B cell (primary cell): ENCODE data around the gene RNF152. TPM values are rescaled to one million over a fixed set of nuclear protein-coding genes. Genes with fewer than 3 reads are reported as not detected.

ENCODE experiments used
- ATAC-seq: fragments of 200-7000 bp; cut with Tn5 transposase; one replicate; pipeline ENCODE4 v1.10.0; 2021; ENCODE audit warnings: low read depth, mild to moderate bottlenecking, moderate number of reproducible peaks, moderate library complexity
- CTCF ChIA-PET: fragments of 350-600 bp; sonication (Branson Sonifier 250); formaldehyde crosslinking; loops from one replicate; lab custom pipeline; 2021; ENCODE audit warnings: antibody characterized with exemption, inconsistent platforms; lab: Charles Lee
- POLR2A ChIA-PET: fragments of 350-600 bp; sonication (Branson Sonifier 250); formaldehyde crosslinking; loops from one replicate; lab custom pipeline; 2021; ENCODE audit warnings: antibody characterized with exemption; lab: Charles Lee
- DNase-seq: peaks from one replicate; pipeline ENCODE4 v3.0.0; 2013
- H2AFZ ChIP-seq: 2 replicates; pipeline ENCODE4 v1.6.1; 2012; ENCODE audit warnings: mild to moderate bottlenecking, low read depth, low read length; ENCODE audit not compliant: insufficient read depth, poor library complexity, severe bottlenecking
- H3K27ac ChIP-seq, 2 donors: 1 replicate in 1 of 2; 2 replicates in 1 of 2; pipeline ENCODE4 v1.5.1; 2012 to 2013; ENCODE audit warnings: low read length in 2 of 2, mild to moderate bottlenecking in 2 of 2, moderate library complexity in 1 of 2
- H3K27me3 ChIP-seq, 4 experiments: fragments of 200-600 bp in 1 of 4; sonication (generic) in 1 of 4; replicated peaks in 1 of 4; 1 replicate in 2 of 4; 2 replicates in 2 of 4; pipeline versions ENCODE4 v1.6.1 to v1.7.0; 2013 to 2016; ENCODE audit warnings: low read length in 3 of 4, mild to moderate bottlenecking in 2 of 4, mixed read lengths in 1 of 4, moderate library complexity in 1 of 4; ENCODE audit not compliant: insufficient read depth in 4 of 4, control insufficient read depth in 3 of 4; ENCODE audit errors: control extremely low read depth in 1 of 4
- H3K36me3 ChIP-seq, 2 experiments: replicated peaks in 1 of 2; 1 replicate in 1 of 2; 2 replicates in 1 of 2; pipeline versions ENCODE4 v1.6.1 to v1.7.1; 2013; ENCODE audit warnings: low read length in 1 of 2; ENCODE audit not compliant: insufficient read depth in 2 of 2, control insufficient read depth in 1 of 2; ENCODE audit errors: control extremely low read depth in 1 of 2, extremely low read depth in 1 of 2
- H3K4me1 ChIP-seq, 2 donors: fragments of 200-600 bp in 1 of 2; sonication (generic) in 1 of 2; 1 replicate in 1 of 2; 2 replicates in 1 of 2; pipeline versions ENCODE4 v1.5.1 to v1.6.1; 2013 to 2017; ENCODE audit warnings: low read length in 2 of 2; ENCODE audit not compliant: control insufficient read depth in 2 of 2, insufficient read depth in 2 of 2
- H3K4me2 ChIP-seq: replicated peaks from 2 replicates; pipeline ENCODE3; 2012; ENCODE audit warnings: mild to moderate bottlenecking, low read depth, low read length; ENCODE audit not compliant: poor library complexity, severe bottlenecking
- H3K4me3 ChIP-seq, 5 experiments: fragments of 200-600 bp in 1 of 5; sonication (generic) in 1 of 5; 1 replicate in 3 of 5; 2 replicates in 2 of 5; pipeline versions ENCODE4 v1.5.1 to v1.7.0; 2011 to 2016; ENCODE audit warnings: low read length in 4 of 5, mild to moderate bottlenecking in 4 of 5, low read depth in 2 of 5, control low read depth in 1 of 5, moderate library complexity in 1 of 5; ENCODE audit not compliant: insufficient read depth in 1 of 5; ENCODE audit errors: control extremely low read depth in 1 of 5, extremely low read depth in 1 of 5
- H3K79me2 ChIP-seq: fragments of 200-600 bp; sonication (generic); one replicate; pipeline ENCODE4 v1.6.0; 2016; ENCODE audit warnings: low read length; ENCODE audit not compliant: control insufficient read depth, insufficient read depth
- H3K9ac ChIP-seq: fragments of 200-600 bp; sonication (generic); 2 replicates; pipeline ENCODE4 v1.6.1; 2017; ENCODE audit warnings: mild to moderate bottlenecking, low read length, moderate library complexity
- H3K9me3 ChIP-seq, 3 donors: one replicate each; pipeline versions ENCODE4 v1.6.1 to v1.7.1; 2013; ENCODE audit warnings: low read length in 2 of 3; ENCODE audit not compliant: control insufficient read depth in 2 of 3, insufficient read depth in 1 of 3; ENCODE audit errors: control extremely low read depth in 1 of 3
- H4K20me1 ChIP-seq: 2 replicates; pipeline ENCODE4 v1.6.0; 2012; ENCODE audit warnings: mild to moderate bottlenecking, low read length; ENCODE audit not compliant: insufficient read depth, control insufficient read depth, poor library complexity, severe bottlenecking
- H3K27ac Mint-ChIP-seq: one replicate; pipeline ENCODE4 v1.8.0; 2021; ENCODE audit warnings: mixed read lengths
- H3K27me3 Mint-ChIP-seq: one replicate; pipeline ENCODE4 v1.8.0; 2021; ENCODE audit warnings: mixed read lengths
- H3K4me1 Mint-ChIP-seq: one replicate; pipeline ENCODE4 v1.8.0; 2021; ENCODE audit warnings: mixed read lengths
- H3K4me3 Mint-ChIP-seq: one replicate; pipeline ENCODE4 v1.8.0; 2021; ENCODE audit warnings: mixed read lengths
- H3K9me3 Mint-ChIP-seq: one replicate; pipeline ENCODE4 v1.8.0; 2022; ENCODE audit warnings: mixed read lengths; ENCODE audit not compliant: insufficient read depth
- EZH2 ChIP-seq: IDR thresholded peaks from 2 replicates; pipeline ENCODE4 v1.6.1; 2012; ENCODE audit warnings: borderline replicate concordance, low read depth, mild to moderate bottlenecking, moderate library complexity, low read length; ENCODE audit not compliant: insufficient read depth, poor library complexity, severe bottlenecking
- WGBS: methylation state at CpG from one replicate; pipeline ENCODE4 v1.1.5; 2013; ENCODE audit warnings: missing lambda C conversion rate; ENCODE audit not compliant: insufficient coverage; 5-methylcytosine and 5-hydroxymethylcytosine counted together
- intact Hi-C: fragments of 100-400 bp; cut with micrococcal nuclease; formaldehyde crosslinking; loops from one replicate; pipeline ENCODE4 v1.10.0; 2022
- polyA plus RNA-seq: library from polyadenylated mRNA; depleted of rRNA; stranded (reverse); fragments of >200 nt; gene quantifications from 2 replicates; pipeline ENCODE4 v1.2.3, GENCODE V29; 2012
- total RNA-seq, 2 donors: library from RNA; stranded (reverse); fragments of 120-200 nt in 1 of 2; gene quantifications; 1 replicate in 1 of 2; 2 replicates in 1 of 2; pipeline versions ENCODE4 v1.2.3 to v1.2.4, GENCODE V29; 2013 to 2022
- TF ChIP-seq, protein P1 (sequence below): fragments of 200-600 bp; IDR thresholded peaks from one replicate; pipeline ENCODE4 v1.8.0; 2022; ENCODE audit warnings: antibody characterized with exemption, mild to moderate bottlenecking

RNF152 gene
- total and polyA plus RNA-seq, 2 donors (not counting 1 experiment from before 2014, with no cell fraction given) = 0.49 TPM; not detected in 1

- no peaks in the 10 kb centered on the region for H3K4me1 Mint-ChIP-seq
- intact Hi-C loops = no loop called here
- WGBS = 80% methylated on average over 1 of the region's 2 CpGs
- DNase-seq (no peak), ATAC-seq (no peak)
- ChIA-PET CTCF (no interaction called here), POLR2A (no interaction called here)
- H3K27ac Mint-ChIP-seq = no peak overlapping the region
- Histone ChIP-seq H2AFZ (no peak overlapping the region), H3K79me2 (no peaks in the 10 kb centered on the region), H3K27ac (no peak overlapping the region), H3K4me2 (no peak overlapping the region), H3K4me3 (no peak overlapping the region), H3K27me3 (no peaks in the 10 kb centered on the region), H3K9ac (no peak overlapping the region), H3K4me1 (no peaks in the 10 kb centered on the region), H3K9me3 (peaks cover 2 to 5% (median 3%) of the 10 kb centered on the region in 3 donors), H3K36me3 (no peaks in the 10 kb centered on the region), H4K20me1 (no peaks in the 10 kb centered on the region)
- H3K27me3 Mint-ChIP-seq = no peaks in the 10 kb centered on the region
- H3K9me3 Mint-ChIP-seq = peaks cover 5% of the 10 kb centered on the region
- H3K4me3 Mint-ChIP-seq = no peak overlapping the region
- TF ChIP-seq, protein P1, sequence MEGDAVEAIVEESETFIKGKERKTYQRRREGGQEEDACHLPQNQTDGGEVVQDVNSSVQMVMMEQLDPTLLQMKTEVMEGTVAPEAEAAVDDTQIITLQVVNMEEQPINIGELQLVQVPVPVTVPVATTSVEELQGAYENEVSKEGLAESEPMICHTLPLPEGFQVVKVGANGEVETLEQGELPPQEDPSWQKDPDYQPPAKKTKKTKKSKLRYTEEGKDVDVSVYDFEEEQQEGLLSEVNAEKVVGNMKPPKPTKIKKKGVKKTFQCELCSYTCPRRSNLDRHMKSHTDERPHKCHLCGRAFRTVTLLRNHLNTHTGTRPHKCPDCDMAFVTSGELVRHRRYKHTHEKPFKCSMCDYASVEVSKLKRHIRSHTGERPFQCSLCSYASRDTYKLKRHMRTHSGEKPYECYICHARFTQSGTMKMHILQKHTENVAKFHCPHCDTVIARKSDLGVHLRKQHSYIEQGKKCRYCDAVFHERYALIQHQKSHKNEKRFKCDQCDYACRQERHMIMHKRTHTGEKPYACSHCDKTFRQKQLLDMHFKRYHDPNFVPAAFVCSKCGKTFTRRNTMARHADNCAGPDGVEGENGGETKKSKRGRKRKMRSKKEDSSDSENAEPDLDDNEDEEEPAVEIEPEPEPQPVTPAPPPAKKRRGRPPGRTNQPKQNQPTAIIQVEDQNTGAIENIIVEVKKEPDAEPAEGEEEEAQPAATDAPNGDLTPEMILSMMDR = no peak
- TF ChIP-seq EZH2 = no peak
Measured at GRCh38 chr18:61771861-61772260, 120.9 kb downstream of the RNF152 start.

DNA sequence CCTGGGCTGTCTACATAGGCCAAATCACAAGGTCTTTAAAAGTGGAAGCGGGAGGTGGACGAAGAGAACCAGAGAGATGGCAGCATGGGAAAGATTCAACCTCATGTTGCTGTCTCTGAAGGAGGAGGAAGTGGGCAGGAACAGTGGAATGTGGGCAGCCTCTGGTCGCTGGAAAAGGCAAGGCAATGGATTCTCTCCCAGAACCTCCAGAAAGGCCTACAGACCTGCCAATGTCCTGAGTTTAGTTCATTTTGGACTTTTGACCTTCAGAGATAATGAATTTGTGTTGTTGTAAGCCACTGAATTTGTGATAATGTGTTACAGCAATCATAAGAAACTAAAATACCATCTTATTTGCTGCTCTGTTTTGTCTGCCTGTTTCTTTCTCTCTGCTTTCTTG is 122.5 kb downstream of the RNF152 start:
- no peak for ATAC-seq

More for the DNA sequence above, 122.5 kb downstream of the RNF152 start:
- Histone ChIP-seq H3K4me3 (no peak overlapping the region), H3K36me3 (no peaks in the 10 kb centered on the region), H3K9me3 (no peaks in the 10 kb centered on the region), H3K27ac (no peak overlapping the region), H2AFZ (no peak overlapping the region), H3K4me2 (no peak overlapping the region), H3K4me1 (no peaks in the 10 kb centered on the region), H3K9ac (no peak overlapping the region), H3K79me2 (no peaks in the 10 kb centered on the region), H3K27me3 (no peaks in the 10 kb centered on the region), H4K20me1 (no peaks in the 10 kb centered on the region)
- TF ChIP-seq EZH2 = no peak
- H3K4me1 Mint-ChIP-seq = no peaks in the 10 kb centered on the region
- H3K27ac Mint-ChIP-seq = no peak overlapping the region
- H3K27me3 Mint-ChIP-seq = peaks cover 2% of the 10 kb centered on the region
- ChIA-PET CTCF (no interaction called here), POLR2A (no interaction called here)
- H3K9me3 Mint-ChIP-seq = no peaks in the 10 kb centered on the region
- DNase-seq = no peak
- intact Hi-C loops = no loop called here
- no peak overlapping the region for H3K4me3 Mint-ChIP-seq
- WGBS = 80% methylated on average over 3 of the region's 3 CpGs
